HCT116 (cell line): Measurements from ENCODE around the gene OR6A2.
A peak's percentile ranks its signal among the peaks of the same experiment; 100 is the strongest.

Source experiments
- EZH2 ChIP-seq: fragments of 200-600 bp; sonication (generic); IDR thresholded peaks from 2 replicates; pipeline ENCODE4 v1.6.1; 2017; ENCODE audit warnings: antibody characterized with exemption, mixed run types
- POLR2A ChIP-seq: IDR thresholded peaks from 2 replicates; pipeline ENCODE4 v1.7.0; 2011; ENCODE audit warnings: borderline replicate concordance; ENCODE audit not compliant: insufficient read depth, insufficient read length; ENCODE audit errors: extremely low read depth
- RAD21 ChIP-seq: IDR thresholded peaks from 2 replicates; pipeline ENCODE4 v1.6.1; 2012; ENCODE audit warnings: low read depth, mild to moderate bottlenecking
- YY1 ChIP-seq: IDR thresholded peaks from 2 replicates; pipeline ENCODE4 v1.6.1; 2011; ENCODE audit warnings: low read length, low read depth, moderate library complexity, mild to moderate bottlenecking; ENCODE audit not compliant: insufficient replicate concordance; ENCODE audit errors: extremely low read depth
- ZFX ChIP-seq: fragments of 450-650 bp; IDR thresholded peaks from 2 replicates; pipeline ENCODE4 v1.6.1; 2017
- TF ChIP-seq, protein P1 (sequence below): IDR thresholded peaks from 2 replicates; pipeline ENCODE4 v1.6.1; 2012; ENCODE audit warnings: low read depth
- TF ChIP-seq, protein P2 (sequence below), 3 experiments: fragments of 200-600 bp in 1 of 3; sonication (generic) in 1 of 3; IDR thresholded peaks in 2 of 3; conservative IDR thresholded peaks in 1 of 3; 2 replicates each; pipeline ENCODE4 v1.5.1; 2012 to 2017; ENCODE audit warnings: low read depth in 2 of 3, low read length in 2 of 3, antibody characterized with exemption in 1 of 3, borderline replicate concordance in 1 of 3, control low read depth in 1 of 3, mild to moderate bottlenecking in 1 of 3, mixed read lengths in 1 of 3, mixed run types in 1 of 3, moderate library complexity in 1 of 3; ENCODE audit not compliant: insufficient read depth in 1 of 3

GRCh38 chr11:6812390-6813005 is 13.0 kb upstream of the OR6A2 start:
- TF ChIP-seq, protein P1, sequence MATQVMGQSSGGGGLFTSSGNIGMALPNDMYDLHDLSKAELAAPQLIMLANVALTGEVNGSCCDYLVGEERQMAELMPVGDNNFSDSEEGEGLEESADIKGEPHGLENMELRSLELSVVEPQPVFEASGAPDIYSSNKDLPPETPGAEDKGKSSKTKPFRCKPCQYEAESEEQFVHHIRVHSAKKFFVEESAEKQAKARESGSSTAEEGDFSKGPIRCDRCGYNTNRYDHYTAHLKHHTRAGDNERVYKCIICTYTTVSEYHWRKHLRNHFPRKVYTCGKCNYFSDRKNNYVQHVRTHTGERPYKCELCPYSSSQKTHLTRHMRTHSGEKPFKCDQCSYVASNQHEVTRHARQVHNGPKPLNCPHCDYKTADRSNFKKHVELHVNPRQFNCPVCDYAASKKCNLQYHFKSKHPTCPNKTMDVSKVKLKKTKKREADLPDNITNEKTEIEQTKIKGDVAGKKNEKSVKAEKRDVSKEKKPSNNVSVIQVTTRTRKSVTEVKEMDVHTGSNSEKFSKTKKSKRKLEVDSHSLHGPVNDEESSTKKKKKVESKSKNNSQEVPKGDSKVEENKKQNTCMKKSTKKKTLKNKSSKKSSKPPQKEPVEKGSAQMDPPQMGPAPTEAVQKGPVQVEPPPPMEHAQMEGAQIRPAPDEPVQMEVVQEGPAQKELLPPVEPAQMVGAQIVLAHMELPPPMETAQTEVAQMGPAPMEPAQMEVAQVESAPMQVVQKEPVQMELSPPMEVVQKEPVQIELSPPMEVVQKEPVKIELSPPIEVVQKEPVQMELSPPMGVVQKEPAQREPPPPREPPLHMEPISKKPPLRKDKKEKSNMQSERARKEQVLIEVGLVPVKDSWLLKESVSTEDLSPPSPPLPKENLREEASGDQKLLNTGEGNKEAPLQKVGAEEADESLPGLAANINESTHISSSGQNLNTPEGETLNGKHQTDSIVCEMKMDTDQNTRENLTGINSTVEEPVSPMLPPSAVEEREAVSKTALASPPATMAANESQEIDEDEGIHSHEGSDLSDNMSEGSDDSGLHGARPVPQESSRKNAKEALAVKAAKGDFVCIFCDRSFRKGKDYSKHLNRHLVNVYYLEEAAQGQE, result no peak
- TF ChIP-seq RAD21 (peak; percentile 54), POLR2A (no peak), EZH2 (no peak), YY1 (no peak), ZFX (no peak)
- TF ChIP-seq, protein P2, sequence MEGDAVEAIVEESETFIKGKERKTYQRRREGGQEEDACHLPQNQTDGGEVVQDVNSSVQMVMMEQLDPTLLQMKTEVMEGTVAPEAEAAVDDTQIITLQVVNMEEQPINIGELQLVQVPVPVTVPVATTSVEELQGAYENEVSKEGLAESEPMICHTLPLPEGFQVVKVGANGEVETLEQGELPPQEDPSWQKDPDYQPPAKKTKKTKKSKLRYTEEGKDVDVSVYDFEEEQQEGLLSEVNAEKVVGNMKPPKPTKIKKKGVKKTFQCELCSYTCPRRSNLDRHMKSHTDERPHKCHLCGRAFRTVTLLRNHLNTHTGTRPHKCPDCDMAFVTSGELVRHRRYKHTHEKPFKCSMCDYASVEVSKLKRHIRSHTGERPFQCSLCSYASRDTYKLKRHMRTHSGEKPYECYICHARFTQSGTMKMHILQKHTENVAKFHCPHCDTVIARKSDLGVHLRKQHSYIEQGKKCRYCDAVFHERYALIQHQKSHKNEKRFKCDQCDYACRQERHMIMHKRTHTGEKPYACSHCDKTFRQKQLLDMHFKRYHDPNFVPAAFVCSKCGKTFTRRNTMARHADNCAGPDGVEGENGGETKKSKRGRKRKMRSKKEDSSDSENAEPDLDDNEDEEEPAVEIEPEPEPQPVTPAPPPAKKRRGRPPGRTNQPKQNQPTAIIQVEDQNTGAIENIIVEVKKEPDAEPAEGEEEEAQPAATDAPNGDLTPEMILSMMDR (IDR thresholded peaks at IDR 0.05 in 2 of 3, conservative IDR thresholded peaks at IDR 0.05 in 1 of 3; ENCODE audit: borderline replicate concordance in 1 of 3, insufficient read depth in 1 of 3, low read depth in 2 of 3, low read length in 2 of 3), result peak; percentile 28 to 94 (median 91); a peak in 5 of 6 replicates
